IPS-15b (cell line): ENCODE results near the gene HNRNPUL2.
"Not testable (repeated sequence)": the region's sequence is repeated elsewhere in the genome, so short reads cannot be mapped to it uniquely, and the experiment has no call there.

ENCODE experiments used
- H3K27me3 ChIP-seq: one replicate; pipeline ENCODE4 v1.6.1; 2013; ENCODE audit warnings: low read length; ENCODE audit not compliant: control insufficient read depth, insufficient read depth
- H3K36me3 ChIP-seq: one replicate; pipeline ENCODE4 v1.6.1; 2013; ENCODE audit warnings: low read length; ENCODE audit not compliant: control insufficient read depth, insufficient read depth
- H3K4me1 ChIP-seq: one replicate; pipeline ENCODE4 v1.6.1; 2013; ENCODE audit warnings: mild to moderate bottlenecking, low read length; ENCODE audit not compliant: control insufficient read depth, insufficient read depth
- H3K4me3 ChIP-seq: one replicate; pipeline ENCODE4 v1.5.1; 2013; ENCODE audit warnings: low read depth, low read length
- H3K9ac ChIP-seq: one replicate; pipeline ENCODE4 v1.6.1; 2013; ENCODE audit warnings: low read depth, mild to moderate bottlenecking, low read length
- H3K9me3 ChIP-seq: one replicate; pipeline ENCODE4 v1.6.1; 2013; ENCODE audit warnings: mild to moderate bottlenecking, low read length; ENCODE audit not compliant: control insufficient read depth, insufficient read depth

HNRNPUL2 gene

DNA sequence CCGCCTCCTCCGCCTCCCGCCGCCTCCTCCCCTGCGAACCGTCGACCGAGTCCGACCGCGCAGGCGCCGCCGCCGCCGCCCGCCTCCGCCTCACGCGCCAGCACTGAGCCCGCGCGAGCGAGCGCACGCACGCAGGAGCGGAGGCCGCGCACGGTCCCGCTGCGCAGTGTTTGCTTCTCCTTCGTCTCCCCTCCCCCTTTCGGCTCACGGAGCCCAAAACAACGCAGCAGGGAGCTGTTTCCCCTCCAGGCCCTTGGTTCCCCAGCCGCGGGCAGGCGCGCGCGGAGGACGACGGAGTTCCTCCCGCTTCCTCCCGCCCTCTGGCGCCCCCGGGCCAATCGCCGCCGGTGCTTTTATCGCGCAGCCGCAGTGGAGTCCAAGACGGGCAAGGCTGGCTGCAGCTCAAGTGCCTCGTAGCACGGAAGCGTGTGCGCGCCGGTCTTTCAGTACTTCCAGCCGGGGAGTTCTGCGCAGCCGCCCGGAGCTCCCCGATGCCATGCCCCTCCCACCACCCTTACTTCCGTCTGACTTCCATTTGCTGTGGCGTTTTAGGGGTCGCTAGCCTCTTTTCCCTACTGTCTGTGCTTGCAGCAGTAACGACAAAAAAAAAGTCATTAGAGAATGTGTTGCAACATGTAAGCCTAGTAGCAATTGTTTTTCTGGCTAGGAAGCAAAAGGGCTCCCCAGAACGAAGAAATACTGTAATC, at the start of gene HNRNPUL2:
Gene HNRNPUL2, minus strand, starts transcription at position 293 of the 707 bp plus-strand sequence. CDS start 301 bp downstream, outside the sequence.
- H3K4me1 ChIP-seq = peaks cover 5% of the 10 kb centered on the region
- no peaks in the 10 kb centered on the region for H3K27me3 ChIP-seq
- H3K36me3 ChIP-seq = peaks cover 15% of the 10 kb centered on the region
- no peaks in the 10 kb centered on the region for H3K9me3 ChIP-seq
- peak within 1 kb of the TSS; percentile 99 for H3K4me3 ChIP-seq
- peak within 1 kb of the TSS; percentile 94 for H3K9ac ChIP-seq

- Histone ChIP-seq H3K9me3 (no peaks in the 10 kb centered on the region), H3K27me3 (no peaks in the 10 kb centered on the region), H3K4me3 (no peak overlapping the region), H3K36me3 (peaks cover 26% of the 10 kb centered on the region), H3K9ac (peak overlapping the region; percentile 26), H3K4me1 (no peaks in the 10 kb centered on the region)
These were observed 48.4 kb upstream of the HNRNPUL2 start for GRCh38 chr11:62775646-62776045.

DNA sequence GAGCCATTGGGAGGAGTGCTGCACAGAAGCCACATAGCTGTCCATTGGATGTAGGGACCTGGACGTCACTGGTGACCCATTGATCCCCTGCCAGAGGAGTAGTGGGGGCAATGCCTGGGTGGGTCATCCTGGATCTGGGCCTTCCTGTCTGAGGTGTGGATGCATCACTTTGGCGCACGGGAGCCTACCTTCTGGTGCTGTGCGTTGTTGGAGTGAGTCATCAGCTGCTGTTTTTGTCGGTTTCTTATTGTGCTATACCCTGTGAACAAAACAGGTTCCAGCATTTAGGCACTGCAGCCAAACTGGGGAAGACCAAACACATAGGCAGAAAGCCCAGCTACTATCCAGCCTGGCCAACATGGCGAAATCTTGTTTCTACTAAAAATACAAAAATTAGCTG, 47.1 kb upstream of the HNRNPUL2 start:
- no peak overlapping the region for H3K4me3 ChIP-seq
- H3K27me3 ChIP-seq = no peaks in the 10 kb centered on the region
- no peaks in the 10 kb centered on the region for H3K9me3 ChIP-seq
- peaks cover 4% of the 10 kb centered on the region for H3K4me1 ChIP-seq
- H3K9ac ChIP-seq = no peak overlapping the region
- H3K36me3 ChIP-seq = peaks cover 21% of the 10 kb centered on the region

- no peaks in the 10 kb centered on the region for H3K9me3 ChIP-seq
- H3K4me3 ChIP-seq = peak within 1 kb of the TSS; percentile 99
- peaks cover 4% of the 10 kb centered on the region for H3K4me1 ChIP-seq
- peak within 1 kb of the TSS; percentile 70 for H3K9ac ChIP-seq
- H3K36me3 ChIP-seq = peaks cover 18% of the 10 kb centered on the region
- H3K27me3 ChIP-seq = no peaks in the 10 kb centered on the region
These were observed 44.1 kb upstream of the HNRNPUL2 start, which contains the start of gene TAF6L for GRCh38 chr11:62771144-62772021. TAF6L (plus strand) TSS chr11:62771396; CDS start chr11:62775784, 4,388 bp downstream.

- H3K9ac ChIP-seq = peak overlapping the region; percentile 54
- peaks cover 20% of the 10 kb centered on the region for H3K36me3 ChIP-seq
- H3K9me3 ChIP-seq = no peaks in the 10 kb centered on the region
- H3K4me1 ChIP-seq = peaks cover 4% of the 10 kb centered on the region
- peak overlapping the region; percentile 99 for H3K4me3 ChIP-seq
- H3K27me3 ChIP-seq = no peaks in the 10 kb centered on the region
These were observed 43.5 kb upstream of the HNRNPUL2 start for GRCh38 chr11:62770778-62771143.

- peak overlapping the region; percentile 13 for H3K4me3 ChIP-seq
- peaks cover 10% of the 10 kb centered on the region for H3K36me3 ChIP-seq
- H3K4me1 ChIP-seq, H3K9me3 ChIP-seq, H3K9ac ChIP-seq, H3K27me3 ChIP-seq: not testable (repeated sequence)
These were observed 33.6 kb upstream of the HNRNPUL2 start for GRCh38 chr11:62760867-62761227.

- Histone ChIP-seq H3K4me3 (peak overlapping the region; percentile 43), H3K9ac (no peak overlapping the region), H3K36me3 (peaks cover 6% of the 10 kb centered on the region), H3K9me3 (no peaks in the 10 kb centered on the region), H3K4me1 (peaks cover 14% of the 10 kb centered on the region), H3K27me3 (no peaks in the 10 kb centered on the region)
These were observed 30.9 kb upstream of the HNRNPUL2 start for GRCh38 chr11:62757846-62758788.

DNA sequence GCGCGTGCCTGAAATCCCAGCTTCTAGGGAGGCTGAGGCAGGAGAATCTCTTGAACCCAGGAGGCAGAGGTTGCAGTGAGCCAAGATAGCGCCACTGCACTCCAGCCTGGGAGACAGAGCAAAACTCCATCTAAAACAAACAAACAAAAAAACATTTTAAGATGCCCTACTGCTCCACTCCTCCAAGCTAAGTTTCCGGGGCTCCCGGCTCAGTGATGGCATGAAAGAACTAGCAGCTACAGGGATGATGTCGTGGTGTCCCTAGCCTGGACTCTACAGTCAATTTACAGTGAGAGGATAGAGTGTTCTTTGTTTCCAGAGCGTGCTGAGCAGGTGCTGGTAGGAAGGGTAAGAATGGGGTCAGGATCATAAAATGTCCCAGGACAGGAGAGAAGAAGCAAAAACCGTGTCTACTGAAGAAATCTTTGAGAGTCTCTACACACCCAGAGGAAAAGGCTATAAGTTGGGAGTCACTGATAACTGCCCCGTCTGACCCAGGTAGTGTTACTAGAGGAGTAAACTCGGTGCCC, 27.9 kb upstream of the HNRNPUL2 start:
- H3K36me3 ChIP-seq = peaks cover 20% of the 10 kb centered on the region
- H3K4me1 ChIP-seq = peaks cover 5% of the 10 kb centered on the region
- no peak overlapping the region for H3K9ac ChIP-seq
- H3K4me3 ChIP-seq = no peak overlapping the region
- H3K9me3 ChIP-seq = no peaks in the 10 kb centered on the region
- no peaks in the 10 kb centered on the region for H3K27me3 ChIP-seq

DNA sequence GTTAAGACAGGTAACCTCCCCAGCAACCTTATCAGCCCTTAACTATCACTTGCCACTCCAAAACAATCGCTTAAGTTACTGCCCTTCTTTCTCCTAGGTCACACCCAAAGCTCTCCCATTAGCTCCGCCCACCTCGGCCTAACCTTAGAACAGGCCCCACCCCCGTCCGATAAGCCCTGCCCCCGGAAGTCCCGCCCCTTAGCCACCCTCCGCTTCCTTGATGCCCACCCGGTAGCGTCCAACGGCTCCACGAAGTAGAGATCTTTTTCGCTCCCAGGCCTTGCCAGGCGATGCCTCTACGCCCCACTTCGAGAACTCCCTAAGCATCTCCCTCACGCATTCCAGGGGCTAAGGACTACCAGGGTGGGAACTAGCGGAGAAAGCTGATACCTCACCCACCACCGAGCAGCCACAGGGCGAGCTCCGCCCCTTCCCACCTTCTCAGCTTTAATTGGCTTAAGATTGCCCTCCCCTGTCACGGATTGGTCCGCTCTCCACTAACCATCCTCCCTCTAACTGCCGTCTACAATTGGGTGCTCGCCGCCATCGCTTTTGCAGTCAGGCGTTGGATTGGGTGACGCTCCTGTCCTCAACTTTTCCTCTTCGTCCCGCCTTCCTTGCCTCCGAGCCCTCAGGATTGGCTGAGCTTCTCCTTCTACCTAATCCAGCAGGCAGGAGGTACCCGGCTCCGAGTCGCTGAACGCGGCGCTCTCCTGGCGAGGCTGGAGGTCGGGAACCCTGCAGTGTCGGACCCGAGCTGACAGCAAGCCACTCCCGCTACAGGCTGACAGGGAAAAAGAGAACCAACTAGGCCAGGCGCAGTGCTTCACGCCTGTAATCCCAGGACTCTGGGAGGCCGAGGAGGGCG, 26.7 kb upstream of the HNRNPUL2 start, which contains the start of gene ZBTB3:
Gene ZBTB3, minus strand, starts transcription at position 425 of the 868 bp plus-strand sequence. CDS start 496 bp downstream, outside the sequence.
- H3K4me1 ChIP-seq = peaks cover 5% of the 10 kb centered on the region
- H3K4me3 ChIP-seq = peak within 1 kb of the TSS; percentile 96
- peak within 1 kb of the TSS; percentile 74 for H3K9ac ChIP-seq
- H3K36me3 ChIP-seq = peaks cover 22% of the 10 kb centered on the region
- no peaks in the 10 kb centered on the region for H3K27me3 ChIP-seq
- H3K9me3 ChIP-seq = no peaks in the 10 kb centered on the region

GRCh38 chr11:62752994-62753735, 25.9 kb upstream of the HNRNPUL2 start:
- H3K9me3 ChIP-seq = no peaks in the 10 kb centered on the region
- peaks cover 5% of the 10 kb centered on the region for H3K4me1 ChIP-seq
- peaks cover 22% of the 10 kb centered on the region for H3K36me3 ChIP-seq
- peak overlapping the region; percentile 96 for H3K4me3 ChIP-seq
- no peaks in the 10 kb centered on the region for H3K27me3 ChIP-seq
- H3K9ac ChIP-seq = peak overlapping the region; percentile 26
